PC-9 (cell line): ENCODE measurements around the gene KRT76.

Source experiments
- CTCF ChIP-seq: fragments of 200-600 bp; sonication (generic); conservative IDR thresholded peaks from 2 replicates; pipeline ENCODE4 v1.6.1; 2017; ENCODE audit warnings: mixed run types, antibody characterized with exemption, mild to moderate bottlenecking, moderate library complexity
- EZH2 ChIP-seq: fragments of 200-600 bp; sonication (generic); IDR thresholded peaks from 2 replicates; pipeline ENCODE4 v1.8.0; 2017; ENCODE audit warnings: antibody characterized with exemption, low read depth

GRCh38 chr12:52795694-52796428 lies 18.7 kb upstream of the KRT76 start, which contains the start of gene KRT3:
- TF ChIP-seq CTCF (no peak), EZH2 (no peak)
